Upper lobe of left lung (tissue), 6 donors: ENCODE results near the gene KCNK13. TPM values are rescaled to one million over a fixed set of nuclear protein-coding genes. Genes with fewer than 3 reads are reported as not detected.
"Not testable (repeated sequence)": the region's sequence is repeated elsewhere in the genome, so short reads cannot be mapped to it uniquely, and the experiment has no call there.

Experiments used
- ATAC-seq, 2 donors: fragments of 200-7000 bp; cut with Tn5 transposase; one replicate each; pipeline ENCODE4 v1.9.1; 2022; ENCODE audit warnings: mild to moderate bottlenecking in 2 of 2, moderate library complexity in 2 of 2; ENCODE audit not compliant: low FRiP score in 2 of 2
- DNase-seq, 2 donors: peaks; one replicate each; pipeline ENCODE4 v3.0.0-alpha.2; 2019 to 2020
- H3K27ac ChIP-seq, 4 donors: fragments of 200-600 bp; sonication (generic); one replicate each; pipeline ENCODE4 v1.5.1; 2016 to 2019
- H3K27me3 ChIP-seq, 4 donors: fragments of 200-600 bp; sonication (generic); one replicate each; pipeline ENCODE4 v1.5.1; 2017 to 2019
- H3K36me3 ChIP-seq, 4 donors: fragments of 200-600 bp; sonication (generic); one replicate each; pipeline ENCODE4 v1.5.1; 2016 to 2019
- H3K4me1 ChIP-seq, 4 donors: fragments of 200-600 bp; sonication (generic); one replicate each; pipeline ENCODE4 v1.5.1; 2018 to 2019
- H3K4me3 ChIP-seq, 4 donors: fragments of 200-600 bp; sonication (generic); one replicate each; pipeline ENCODE4 v1.5.1; 2017 to 2019; ENCODE audit warnings: mild to moderate bottlenecking in 2 of 4, moderate library complexity in 1 of 4
- H3K9me3 ChIP-seq, 4 donors: fragments of 200-600 bp; sonication (generic); one replicate each; pipeline ENCODE4 v1.5.1; 2018 to 2019
- EP300 ChIP-seq, 4 donors: sonication (generic); formaldehyde crosslinking; IDR thresholded peaks; one replicate each; pipeline ENCODE4 v1.5.1; 2017; ENCODE audit warnings: antibody characterized with exemption in 4 of 4, control low read depth in 2 of 4
- POLR2A ChIP-seq, 4 donors: fragments of 450-650 bp; IDR thresholded peaks; one replicate each; pipeline ENCODE4 v1.5.1; 2016 to 2017; ENCODE audit warnings: antibody characterized with exemption in 4 of 4, mild to moderate bottlenecking in 2 of 4
- POLR2AphosphoS5 ChIP-seq, 2 donors: sonication (generic); formaldehyde crosslinking; IDR thresholded peaks; one replicate each; pipeline ENCODE4 v1.5.1; 2017; ENCODE audit warnings: antibody characterized with exemption in 2 of 2
- WGBS, 2 donors: methylation state at CpG; one replicate each; pipeline ENCODE4 v1.1.5; 2017 to 2018; 5-methylcytosine and 5-hydroxymethylcytosine counted together
- small RNA-seq, 4 donors: library from RNA; depleted of rRNA; stranded (forward); fragments of <200 nt; gene quantifications; one replicate each; pipeline ENCODE3, GENCODE V24; 2016
- total RNA-seq, 6 donors: library from RNA; depleted of rRNA in 4 of 6; stranded (reverse); fragments of >200 nt in 4 of 6; gene quantifications; one replicate each; pipeline versions ENCODE4 v1.1.0 to v1.2.1, GENCODE V29; 2016 to 2021
- TF ChIP-seq, protein P1 (sequence below), 6 experiments: fragments of 450-650 bp in 4 of 6; fragments of 200-600 bp in 2 of 6; sonication (generic) in 2 of 6; IDR thresholded peaks; one replicate each; pipeline ENCODE4 v1.5.1; 2016 to 2019; ENCODE audit warnings: antibody characterized with exemption in 6 of 6
- donor health status: DM: no; HTN: no; CAD: no; lungs with moderate emphysema.
- donor health status: DM: no; HTN: yes; CAD: no; lungs with severe emphysema.

Gene KCNK13
- total RNA-seq, 6 donors from 2014 or later, result 0.22 to 3.0 (median 1.2) TPM; not detected in 2

DNA sequence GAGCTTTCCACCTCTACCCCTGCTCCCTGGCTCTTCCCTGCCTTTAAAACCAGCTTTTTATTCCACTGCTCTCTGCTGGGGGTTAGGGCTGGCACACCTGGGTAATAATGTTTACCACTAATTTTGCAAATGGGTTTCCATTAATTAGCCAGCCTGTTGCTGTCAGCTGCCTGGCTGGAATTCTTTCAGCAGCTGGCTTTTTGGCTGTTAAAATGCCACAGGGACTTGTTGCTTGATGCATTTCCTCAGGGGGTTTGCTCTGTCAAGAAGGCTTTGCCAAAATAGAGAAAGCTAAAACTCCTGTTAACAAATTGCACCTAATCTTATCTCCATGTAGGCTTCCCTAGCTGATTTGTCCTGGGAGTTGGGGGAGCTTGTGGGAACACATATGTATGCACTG, 142.7 kb downstream of the KCNK13 start:
- H3K27me3 ChIP-seq, result no peaks in the 10 kb centered on the region
- H3K36me3 ChIP-seq, result no peaks in the 10 kb centered on the region
- H3K4me3 ChIP-seq, result no peak overlapping the region
- no peaks in the 10 kb centered on the region for H3K9me3 ChIP-seq
- no peaks in the 10 kb centered on the region for H3K4me1 ChIP-seq
- DNase-seq (no peak), ATAC-seq (no peak)
- no peak for TF ChIP-seq POLR2A (IDR thresholded peaks at IDR 0.05)
- no peak for TF ChIP-seq POLR2AphosphoS5 (IDR thresholded peaks at IDR 0.05)
- TF ChIP-seq, protein P1, sequence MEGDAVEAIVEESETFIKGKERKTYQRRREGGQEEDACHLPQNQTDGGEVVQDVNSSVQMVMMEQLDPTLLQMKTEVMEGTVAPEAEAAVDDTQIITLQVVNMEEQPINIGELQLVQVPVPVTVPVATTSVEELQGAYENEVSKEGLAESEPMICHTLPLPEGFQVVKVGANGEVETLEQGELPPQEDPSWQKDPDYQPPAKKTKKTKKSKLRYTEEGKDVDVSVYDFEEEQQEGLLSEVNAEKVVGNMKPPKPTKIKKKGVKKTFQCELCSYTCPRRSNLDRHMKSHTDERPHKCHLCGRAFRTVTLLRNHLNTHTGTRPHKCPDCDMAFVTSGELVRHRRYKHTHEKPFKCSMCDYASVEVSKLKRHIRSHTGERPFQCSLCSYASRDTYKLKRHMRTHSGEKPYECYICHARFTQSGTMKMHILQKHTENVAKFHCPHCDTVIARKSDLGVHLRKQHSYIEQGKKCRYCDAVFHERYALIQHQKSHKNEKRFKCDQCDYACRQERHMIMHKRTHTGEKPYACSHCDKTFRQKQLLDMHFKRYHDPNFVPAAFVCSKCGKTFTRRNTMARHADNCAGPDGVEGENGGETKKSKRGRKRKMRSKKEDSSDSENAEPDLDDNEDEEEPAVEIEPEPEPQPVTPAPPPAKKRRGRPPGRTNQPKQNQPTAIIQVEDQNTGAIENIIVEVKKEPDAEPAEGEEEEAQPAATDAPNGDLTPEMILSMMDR (IDR thresholded peaks at IDR 0.05), result no peak
- TF ChIP-seq EP300 (IDR thresholded peaks at IDR 0.05), result no peak
- no peak overlapping the region for H3K27ac ChIP-seq

DNA sequence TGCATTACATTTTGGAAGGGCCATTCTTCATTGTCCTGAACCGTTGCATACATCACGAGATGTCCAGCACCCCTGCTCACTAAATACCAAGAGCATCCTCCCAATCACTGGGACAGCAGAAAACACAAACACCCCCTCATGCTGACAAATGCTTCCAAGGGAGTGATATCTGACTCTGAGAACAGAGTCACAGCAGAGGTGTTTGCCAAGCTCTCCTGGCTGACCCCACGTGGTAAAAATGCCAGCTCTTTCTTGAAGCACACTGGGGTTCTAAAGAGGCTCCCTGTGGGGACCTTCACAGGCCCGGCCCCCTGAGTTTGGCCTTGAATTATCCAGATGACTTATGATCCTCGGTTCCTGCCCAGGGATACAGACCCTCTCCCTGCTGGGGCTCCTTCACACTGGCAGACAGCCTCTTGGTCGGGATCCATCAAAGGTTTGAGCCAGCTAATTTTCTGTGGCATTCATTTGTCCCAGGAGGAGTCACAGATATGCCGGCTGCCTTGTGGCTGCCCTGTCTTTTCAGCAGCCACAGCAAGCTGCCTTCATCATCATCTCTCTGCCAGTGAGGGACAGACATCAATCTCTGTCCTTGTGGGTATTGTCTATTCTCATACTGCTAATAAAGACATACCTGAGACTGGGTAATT, 151.4 kb downstream of the KCNK13 start:
- ATAC-seq (no peak), DNase-seq (no peak)
- Histone ChIP-seq H3K4me1 (no peaks in the 10 kb centered on the region), H3K4me3 (no peak overlapping the region), H3K27me3 (no peaks in the 10 kb centered on the region), H3K27ac (no peak overlapping the region), H3K36me3 (no peaks in the 10 kb centered on the region), H3K9me3 (peaks cover 0 to 14% (median 0%) of the 10 kb centered on the region in 4 donors)
- TF ChIP-seq POLR2AphosphoS5 (IDR thresholded peaks at IDR 0.05), result no peak
- TF ChIP-seq, protein P1 (IDR thresholded peaks at IDR 0.05), result no peak
- no peak for TF ChIP-seq POLR2A (IDR thresholded peaks at IDR 0.05)
- no peak for TF ChIP-seq EP300 (IDR thresholded peaks at IDR 0.05)
- 85 to 90% methylated on average over 4 to 7 of the region's 7 CpGs for WGBS, 2 donors

- 83 to 84% methylated on average over 4 of the region's 4 CpGs for WGBS, 2 donors
- no peak for DNase-seq
- Histone ChIP-seq H3K4me1 (no peaks in the 10 kb centered on the region), H3K4me3 (no peak overlapping the region), H3K9me3 (peaks cover 0 to 1% (median 0%) of the 10 kb centered on the region in 4 donors), H3K36me3 (no peaks in the 10 kb centered on the region), H3K27ac (no peak overlapping the region), H3K27me3 (no peaks in the 10 kb centered on the region)
- ATAC-seq, result no peak
- TF ChIP-seq POLR2A (IDR thresholded peaks at IDR 0.05) (no peak), POLR2AphosphoS5 (IDR thresholded peaks at IDR 0.05) (no peak), EP300 (IDR thresholded peaks at IDR 0.05) (no peak)
- TF ChIP-seq, protein P1 (IDR thresholded peaks at IDR 0.05), result no peak
Measured at GRCh38 chr14:90228478-90228877, 166.7 kb downstream of the KCNK13 start.

- WGBS, 2 donors, result 100% methylated on average over 1 of the region's 1 CpG
- H3K27ac ChIP-seq, DNase-seq, H3K36me3 ChIP-seq, H3K4me1 ChIP-seq, H3K4me3 ChIP-seq, H3K27me3 ChIP-seq, ATAC-seq, H3K9me3 ChIP-seq: not testable (repeated sequence)
Measured at GRCh38 chr14:90229942-90230341, 168.1 kb downstream of the KCNK13 start.

Small RNA genes within 50 kb of the gene (small RNA-seq; reads per million reads assigned to genes)
- gene RF00019, result 0 reads per million in 4 donors

Other genes starting within 250 kb of the KCNK13 start
- gene EFCAB11, start 107.3 kb upstream of the KCNK13 start, total RNA-seq, result 1 to 10 TPM; 1.9 to 9.4 (median 4.6) TPM
- 10 to 100 TPM in 4 of 6 donors, 1 to 10 TPM in 2; 6.4 to 33.5 (median 13.5) TPM for gene TDP1, start 106.1 kb upstream of the KCNK13 start, total RNA-seq
- gene PSMC1, start 194.6 kb downstream of the KCNK13 start, total RNA-seq, result 100 to 1,000 TPM in 1 of 6 donors, 10 to 100 TPM in 5; 29.3 to 101 (median 72.7) TPM